Testis (tissue), 3 donors: ENCODE results near the gene NRXN3. TPM values are rescaled to one million over a fixed set of nuclear protein-coding genes. Genes with fewer than 3 reads are reported as not detected.

Experiments
- DNase-seq: peaks from one replicate; pipeline ENCODE4 v3.0.0-alpha.2; 2019
- H3K27ac ChIP-seq, 2 donors: fragments of 200-600 bp; sonication (generic); one replicate each; pipeline ENCODE4 v1.5.1; 2019
- H3K27me3 ChIP-seq: fragments of 200-600 bp; sonication (generic); one replicate; pipeline ENCODE4 v1.5.1; 2019
- H3K36me3 ChIP-seq: fragments of 200-600 bp; sonication (generic); one replicate; pipeline ENCODE4 v1.5.1; 2017; ENCODE audit warnings: low read depth; ENCODE audit errors: missing control alignments
- H3K4me1 ChIP-seq: fragments of 200-600 bp; sonication (generic); one replicate; pipeline ENCODE4 v1.5.1; 2019
- H3K4me3 ChIP-seq, 2 donors: fragments of 200-600 bp; sonication (generic); one replicate each; pipeline ENCODE4 v1.5.1; 2017 to 2019
- H3K9me3 ChIP-seq: fragments of 200-600 bp; sonication (generic); one replicate; pipeline ENCODE4 v1.5.1; 2017
- POLR2A ChIP-seq: fragments of 450-650 bp; IDR thresholded peaks from one replicate; pipeline ENCODE4 v1.6.1; 2017; ENCODE audit warnings: antibody characterized with exemption, mild to moderate bottlenecking, moderate library complexity
- WGBS, 2 donors: methylation state at CpG; one replicate each; pipeline ENCODE4 v1.1.5; 2018; 5-methylcytosine and 5-hydroxymethylcytosine counted together
- intact Hi-C: fragments of 100-400 bp; cut with DNase I; formaldehyde crosslinking; loops from one replicate; pipeline ENCODE4 v1.15.1; 2023; ENCODE audit warnings: low total_unique reads
- polyA plus RNA-seq: library from polyadenylated mRNA; stranded (reverse); fragments of 350-450 nt; fragmentation: Illumina TruSeq; extraction: RNeasy Lipid Tissue Mini Kit (QIAGEN cat#74804); gene quantifications from one replicate; pipeline ENCODE4 v1.2.3, GENCODE V29; 2014; ENCODE audit warnings: low read depth, low replicate concordance; ENCODE audit not compliant: insufficient read depth
- total RNA-seq, 2 donors: library from RNA; depleted of rRNA; stranded (reverse); fragments of >200 nt; gene quantifications; one replicate each; pipeline ENCODE4 v1.2.3, GENCODE V29; 2016
- TF ChIP-seq, protein P1 (sequence below), 3 experiments: fragments of 450-650 bp in 2 of 3; fragments of 200-600 bp in 1 of 3; sonication (generic) in 1 of 3; IDR thresholded peaks; one replicate each; pipeline ENCODE4 v1.5.1; 2016 to 2019; ENCODE audit warnings: antibody characterized with exemption in 3 of 3, mild to moderate bottlenecking in 2 of 3, moderate library complexity in 1 of 3

Gene NRXN3
- total and polyA plus RNA-seq, 3 donors from 2014 or later: 3.5 to 8.0 (median 3.9) TPM

DNA sequence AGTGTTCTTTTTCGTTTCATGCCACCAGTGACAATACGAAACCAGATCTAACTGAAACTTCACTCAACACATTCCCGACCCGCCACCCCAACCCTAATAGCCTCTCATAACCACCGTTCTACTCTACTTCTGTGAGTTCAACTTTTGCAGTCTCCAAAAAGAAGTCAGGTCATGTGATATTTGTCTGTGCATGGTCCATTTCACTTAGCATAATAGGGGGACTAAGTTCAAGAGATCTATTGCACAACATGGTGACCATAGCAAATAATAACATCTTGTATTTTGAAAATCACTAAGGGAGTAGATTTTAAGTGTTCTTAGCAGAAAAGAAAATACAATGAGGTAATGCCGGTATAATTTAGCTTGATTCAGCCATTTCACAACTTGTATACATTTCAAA lies 1664.7 kb downstream of the NRXN3 start:
- H3K27me3 ChIP-seq: no peaks in the 10 kb centered on the region
- intact Hi-C loops: no loop called here
- H3K4me1 ChIP-seq: no peaks in the 10 kb centered on the region
- no peak overlapping the region for H3K4me3 ChIP-seq
- H3K36me3 ChIP-seq: no peaks in the 10 kb centered on the region
- TF ChIP-seq POLR2A: no peak
- TF ChIP-seq, protein P1, sequence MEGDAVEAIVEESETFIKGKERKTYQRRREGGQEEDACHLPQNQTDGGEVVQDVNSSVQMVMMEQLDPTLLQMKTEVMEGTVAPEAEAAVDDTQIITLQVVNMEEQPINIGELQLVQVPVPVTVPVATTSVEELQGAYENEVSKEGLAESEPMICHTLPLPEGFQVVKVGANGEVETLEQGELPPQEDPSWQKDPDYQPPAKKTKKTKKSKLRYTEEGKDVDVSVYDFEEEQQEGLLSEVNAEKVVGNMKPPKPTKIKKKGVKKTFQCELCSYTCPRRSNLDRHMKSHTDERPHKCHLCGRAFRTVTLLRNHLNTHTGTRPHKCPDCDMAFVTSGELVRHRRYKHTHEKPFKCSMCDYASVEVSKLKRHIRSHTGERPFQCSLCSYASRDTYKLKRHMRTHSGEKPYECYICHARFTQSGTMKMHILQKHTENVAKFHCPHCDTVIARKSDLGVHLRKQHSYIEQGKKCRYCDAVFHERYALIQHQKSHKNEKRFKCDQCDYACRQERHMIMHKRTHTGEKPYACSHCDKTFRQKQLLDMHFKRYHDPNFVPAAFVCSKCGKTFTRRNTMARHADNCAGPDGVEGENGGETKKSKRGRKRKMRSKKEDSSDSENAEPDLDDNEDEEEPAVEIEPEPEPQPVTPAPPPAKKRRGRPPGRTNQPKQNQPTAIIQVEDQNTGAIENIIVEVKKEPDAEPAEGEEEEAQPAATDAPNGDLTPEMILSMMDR (IDR thresholded peaks at IDR 0.05): no peak
- no peak for DNase-seq
- no peaks in the 10 kb centered on the region for H3K9me3 ChIP-seq
- no peak overlapping the region for H3K27ac ChIP-seq
- WGBS, 2 donors: 93% methylated on average over 6 of the region's 6 CpGs

DNA sequence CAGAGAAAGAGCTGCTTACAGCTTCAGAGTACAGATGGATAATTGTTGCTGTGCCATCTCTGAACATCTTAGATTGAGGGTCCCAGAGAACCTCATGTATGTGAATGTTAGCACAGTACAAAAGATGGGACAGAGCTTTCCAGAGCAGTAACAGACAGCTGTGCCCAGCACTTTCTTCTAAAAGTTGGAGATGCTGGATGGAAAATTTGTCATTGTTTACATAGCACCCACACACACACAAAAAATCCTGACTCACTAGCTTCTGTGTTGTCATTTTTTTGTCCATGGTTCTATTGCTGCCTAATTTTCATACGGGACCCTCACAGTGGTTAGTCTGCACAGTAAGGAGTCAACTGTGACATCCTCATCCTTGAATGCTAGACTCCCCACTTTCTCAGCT lies 1666.4 kb downstream of the NRXN3 start:
- Histone ChIP-seq H3K4me3 (no peak overlapping the region), H3K36me3 (no peaks in the 10 kb centered on the region), H3K27me3 (no peaks in the 10 kb centered on the region), H3K9me3 (no peaks in the 10 kb centered on the region), H3K4me1 (no peaks in the 10 kb centered on the region), H3K27ac (no peak overlapping the region)
- no peak for DNase-seq
- intact Hi-C loops: no loop called here
- 78 to 83% methylated on average over 1 of the region's 1 CpG for WGBS, 2 donors
- no peak for TF ChIP-seq POLR2A
- TF ChIP-seq, protein P1 (IDR thresholded peaks at IDR 0.05): no peak

DNA sequence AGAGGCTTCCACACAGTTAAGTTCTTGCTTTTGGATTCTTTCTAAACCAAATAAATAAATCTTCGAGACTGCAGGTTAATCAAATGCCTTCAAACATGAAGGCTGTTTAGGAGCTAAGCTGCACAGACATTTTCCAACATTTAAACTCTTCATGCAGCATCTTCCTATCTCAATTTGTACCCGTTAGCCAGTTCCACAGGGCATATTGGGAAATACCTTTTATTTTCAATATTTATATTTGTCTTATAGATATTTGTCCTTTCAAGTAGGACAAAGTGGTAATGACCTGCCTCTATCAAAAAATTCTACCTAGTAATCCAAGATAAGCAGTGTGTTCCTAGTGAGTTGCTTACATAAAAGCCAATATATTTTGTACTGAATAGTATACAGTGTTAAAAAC lies 1667.5 kb downstream of the NRXN3 start:
- Histone ChIP-seq H3K4me3 (no peak overlapping the region), H3K27ac (no peak overlapping the region), H3K4me1 (no peaks in the 10 kb centered on the region), H3K27me3 (no peaks in the 10 kb centered on the region), H3K36me3 (no peaks in the 10 kb centered on the region), H3K9me3 (no peaks in the 10 kb centered on the region)
- WGBS, 2 donors: 88 to 90% methylated on average over 2 of the region's 2 CpGs
- no peak for TF ChIP-seq POLR2A
- TF ChIP-seq, protein P1 (IDR thresholded peaks at IDR 0.05): no peak
- intact Hi-C loops: no loop called here
- no peak for DNase-seq

GRCh38 chr14:79840103-79840502 lies 1669.9 kb downstream of the NRXN3 start:
- Histone ChIP-seq H3K36me3 (no peaks in the 10 kb centered on the region), H3K4me1 (no peaks in the 10 kb centered on the region), H3K27ac (no peak overlapping the region), H3K27me3 (no peaks in the 10 kb centered on the region), H3K4me3 (no peak overlapping the region), H3K9me3 (no peaks in the 10 kb centered on the region)
- DNase-seq: no peak
- intact Hi-C loops: no loop called here
- no peak for TF ChIP-seq POLR2A
- TF ChIP-seq, protein P1 (IDR thresholded peaks at IDR 0.05): no peak

DNA sequence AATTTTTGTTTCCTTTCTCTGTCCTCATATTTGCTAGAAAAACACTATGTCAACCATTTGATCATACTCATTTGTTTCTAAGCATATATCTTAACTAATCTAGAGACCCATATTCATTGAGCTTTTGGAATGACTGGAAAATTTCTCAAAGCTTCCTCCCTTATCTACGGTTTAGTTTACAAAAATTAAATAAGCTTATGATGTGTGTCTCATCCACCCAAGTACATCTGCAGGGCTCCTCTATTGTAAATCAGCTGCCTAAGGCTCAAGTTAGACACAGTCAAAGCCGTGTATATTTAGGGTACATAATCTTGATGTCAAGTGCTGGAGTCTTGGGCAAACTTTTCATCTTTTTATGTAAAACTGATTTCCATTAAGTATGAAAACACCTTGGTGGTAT lies 1670.7 kb downstream of the NRXN3 start:
- Histone ChIP-seq H3K4me1 (no peaks in the 10 kb centered on the region), H3K4me3 (no peak overlapping the region), H3K27me3 (no peaks in the 10 kb centered on the region), H3K36me3 (no peaks in the 10 kb centered on the region), H3K9me3 (no peaks in the 10 kb centered on the region), H3K27ac (no peak overlapping the region)
- WGBS, 2 donors: 33 to 36% methylated on average over 2 of the region's 2 CpGs
- no peak for TF ChIP-seq POLR2A
- TF ChIP-seq, protein P1 (IDR thresholded peaks at IDR 0.05): no peak
- intact Hi-C loops: no loop called here
- no peak for DNase-seq
